HUES48 (cell line): ENCODE measurements around the gene TMEM255A.

Experiments
- H3K27ac ChIP-seq: one replicate; pipeline ENCODE4 v1.7.0; 2013; ENCODE audit warnings: low read depth, low read length, inconsistent platforms
- H3K27me3 ChIP-seq: 2 replicates; pipeline ENCODE4 v1.6.1; 2013; ENCODE audit warnings: mild to moderate bottlenecking, low read length; ENCODE audit not compliant: control insufficient read depth, insufficient read depth
- H3K36me3 ChIP-seq: 2 replicates; pipeline ENCODE4 v1.6.1; 2013; ENCODE audit warnings: low read length; ENCODE audit not compliant: control insufficient read depth, insufficient read depth
- H3K4me1 ChIP-seq: 2 replicates; pipeline ENCODE4 v1.6.1; 2013; ENCODE audit warnings: mild to moderate bottlenecking, low read length; ENCODE audit not compliant: control insufficient read depth, insufficient read depth
- H3K4me3 ChIP-seq: 2 replicates; pipeline ENCODE4 v1.5.1; 2013; ENCODE audit warnings: mild to moderate bottlenecking, low read depth, low read length
- H3K9ac ChIP-seq: 2 replicates; pipeline ENCODE4 v1.6.1; 2013; ENCODE audit warnings: mild to moderate bottlenecking, low read depth, low read length, moderate library complexity
- H3K9me3 ChIP-seq: 2 replicates; pipeline ENCODE4 v1.6.1; 2013; ENCODE audit warnings: low read length; ENCODE audit not compliant: control insufficient read depth, insufficient read depth

TMEM255A gene

GRCh38 chrX:120269373-120270035 is 41.8 kb downstream of the TMEM255A start:
- Histone ChIP-seq H3K27ac (no peak overlapping the region), H3K9ac (no peak overlapping the region), H3K27me3 (peaks cover 24% of the 10 kb centered on the region)

GRCh38 chrX:120264341-120264740 is 46.9 kb downstream of the TMEM255A start:
- Histone ChIP-seq H3K4me1 (peaks cover 8% of the 10 kb centered on the region), H3K9me3 (no peaks in the 10 kb centered on the region)

More at GRCh38 chrX:120269373-120270035, 41.8 kb downstream of the TMEM255A start:
- H3K4me1 ChIP-seq = peaks cover 5% of the 10 kb centered on the region
- H3K4me3 ChIP-seq = no peak overlapping the region
- no peaks in the 10 kb centered on the region for H3K36me3 ChIP-seq
- H3K9me3 ChIP-seq = no peaks in the 10 kb centered on the region

GRCh38 chrX:120262859-120263708 is 48.2 kb downstream of the TMEM255A start:
- Histone ChIP-seq H3K36me3 (no peaks in the 10 kb centered on the region), H3K9ac (no peak overlapping the region), H3K27me3 (peaks cover 5% of the 10 kb centered on the region), H3K27ac (no peak overlapping the region), H3K9me3 (no peaks in the 10 kb centered on the region), H3K4me3 (no peak overlapping the region), H3K4me1 (peaks cover 8% of the 10 kb centered on the region)

More at GRCh38 chrX:120264341-120264740, 46.9 kb downstream of the TMEM255A start:
- Histone ChIP-seq H3K27ac (no peak overlapping the region), H3K9ac (no peak overlapping the region), H3K36me3 (no peaks in the 10 kb centered on the region), H3K27me3 (peaks cover 5% of the 10 kb centered on the region), H3K4me3 (no peak overlapping the region)

DNA sequence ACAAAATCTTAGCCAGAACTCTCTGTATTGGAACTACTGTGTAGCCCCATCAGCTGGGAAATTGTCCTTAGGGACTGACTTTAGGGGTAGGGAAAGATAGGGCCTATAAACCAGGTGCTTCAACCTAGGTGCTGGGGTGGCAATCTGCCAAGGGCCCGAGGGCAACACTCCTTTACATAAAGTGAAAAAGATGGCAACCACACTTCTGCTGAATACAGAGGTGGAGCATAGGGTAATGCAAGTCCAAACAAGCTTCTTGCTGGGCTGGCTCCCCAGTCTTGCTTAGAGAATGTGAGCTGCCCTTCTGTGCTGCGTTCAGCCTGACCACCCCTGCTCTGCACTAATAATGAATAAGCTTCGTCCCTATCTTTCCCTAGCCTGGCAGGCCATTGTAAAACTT is 50.9 kb downstream of the TMEM255A start:
- Histone ChIP-seq H3K36me3 (peaks cover 18% of the 10 kb centered on the region), H3K4me3 (no peak overlapping the region), H3K9me3 (no peaks in the 10 kb centered on the region), H3K9ac (no peak overlapping the region), H3K27ac (no peak overlapping the region), H3K4me1 (peaks cover 8% of the 10 kb centered on the region), H3K27me3 (peaks cover 5% of the 10 kb centered on the region)

GRCh38 chrX:120253784-120254183 is 57.5 kb downstream of the TMEM255A start:
- no peak overlapping the region for H3K4me3 ChIP-seq
- H3K9me3 ChIP-seq = no peaks in the 10 kb centered on the region
- H3K27ac ChIP-seq = no peak overlapping the region
- peaks cover 13% of the 10 kb centered on the region; the same call in 1 of the 2 replicates for H3K27me3 ChIP-seq
- peaks cover 7% of the 10 kb centered on the region for H3K4me1 ChIP-seq
- no peak overlapping the region for H3K9ac ChIP-seq
- peaks cover 42% of the 10 kb centered on the region for H3K36me3 ChIP-seq

DNA sequence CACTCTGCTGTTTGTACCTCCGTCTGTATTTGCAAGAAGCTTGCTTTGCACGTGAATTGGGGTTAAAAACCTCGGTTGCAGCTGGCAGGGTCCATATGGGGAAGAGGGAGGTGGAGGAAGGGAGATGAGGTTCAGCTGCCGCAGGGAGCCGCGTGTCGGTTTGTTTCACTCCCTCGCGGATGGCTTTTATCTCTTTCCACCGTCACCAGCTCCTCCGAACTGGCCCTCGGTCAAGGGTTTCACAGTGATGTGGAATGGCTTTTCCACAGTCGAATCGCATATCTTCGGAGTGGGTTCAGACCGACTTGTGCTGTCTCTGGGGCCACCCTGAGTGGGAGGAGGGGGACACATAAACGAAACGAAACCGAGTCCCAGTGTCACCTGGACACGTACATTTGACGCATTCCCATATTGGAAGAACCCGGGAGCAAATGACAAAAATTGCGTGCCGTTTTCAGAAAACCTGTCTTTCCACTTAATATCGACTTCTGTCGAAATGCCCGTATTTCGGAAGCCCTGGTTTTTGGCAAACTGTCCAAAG is 59.7 kb downstream of the TMEM255A start:
- Histone ChIP-seq H3K36me3 (peaks cover 36% of the 10 kb centered on the region), H3K4me1 (peaks cover 7% of the 10 kb centered on the region), H3K9ac (peak overlapping the region; percentile 82), H3K4me3 (peak overlapping the region; percentile 76), H3K9me3 (no peaks in the 10 kb centered on the region), H3K27ac (peak overlapping the region; percentile 86), H3K27me3 (peaks cover 29% of the 10 kb centered on the region)

GRCh38 chrX:120250522-120251271 is 60.6 kb downstream of the TMEM255A start, which contains the start of gene ZBTB33:
Gene ZBTB33, plus strand, starts transcription at chrX:120250812. Its CDS starts 2,604 bp downstream, at chrX:120253416.
- peak within 1 kb of the TSS; percentile 86 for H3K27ac ChIP-seq
- H3K9me3 ChIP-seq = no peaks in the 10 kb centered on the region
- peaks cover 7% of the 10 kb centered on the region for H3K4me1 ChIP-seq
- H3K27me3 ChIP-seq = peaks cover 32% of the 10 kb centered on the region
- peak within 1 kb of the TSS; percentile 82 for H3K9ac ChIP-seq
- peaks cover 28% of the 10 kb centered on the region for H3K36me3 ChIP-seq
- peak within 1 kb of the TSS; percentile 76 for H3K4me3 ChIP-seq

DNA sequence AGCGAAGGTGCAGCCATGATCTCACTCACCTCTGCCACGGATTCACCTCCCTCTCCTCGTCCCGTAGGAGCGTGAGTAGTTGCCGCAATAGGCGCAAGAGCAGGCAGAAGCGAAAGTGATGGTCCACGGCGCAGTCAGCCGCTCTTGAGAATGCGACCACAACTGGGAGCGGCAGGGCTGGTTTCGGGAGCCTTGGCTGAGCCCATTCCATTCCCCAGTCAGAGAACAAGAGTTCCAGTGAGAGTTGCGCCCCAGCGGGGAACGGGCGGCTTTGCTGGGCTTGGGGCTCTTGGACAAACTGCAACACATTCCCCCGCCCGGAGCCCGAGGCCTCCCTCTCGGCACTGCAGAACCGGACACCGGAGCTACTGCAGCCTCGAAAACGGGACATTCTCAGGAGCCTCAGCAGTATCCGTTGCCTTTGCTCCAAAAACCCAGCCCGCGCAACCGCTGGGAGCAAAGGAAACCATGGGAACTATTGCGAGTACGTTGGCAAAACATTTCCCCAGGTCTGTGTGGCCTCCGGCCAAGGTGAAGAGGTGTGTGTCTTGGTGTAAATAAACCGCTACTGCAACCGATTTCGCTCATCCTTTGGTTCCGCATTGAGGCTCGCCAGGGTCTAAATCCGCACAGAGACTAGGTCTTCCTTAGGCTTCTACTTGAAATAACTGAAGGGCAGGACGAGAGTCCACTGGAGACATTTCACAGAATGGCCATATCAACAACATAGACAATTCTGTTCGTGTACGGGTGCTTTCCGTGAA is 66.3 kb downstream of the TMEM255A start:
- Histone ChIP-seq H3K9ac (peak overlapping the region; percentile 68), H3K36me3 (no peaks in the 10 kb centered on the region), H3K27me3 (peaks cover 30% of the 10 kb centered on the region), H3K4me3 (peak overlapping the region; percentile 79), H3K27ac (peak overlapping the region; percentile 86), H3K4me1 (peaks cover 8% of the 10 kb centered on the region), H3K9me3 (no peaks in the 10 kb centered on the region)

DNA sequence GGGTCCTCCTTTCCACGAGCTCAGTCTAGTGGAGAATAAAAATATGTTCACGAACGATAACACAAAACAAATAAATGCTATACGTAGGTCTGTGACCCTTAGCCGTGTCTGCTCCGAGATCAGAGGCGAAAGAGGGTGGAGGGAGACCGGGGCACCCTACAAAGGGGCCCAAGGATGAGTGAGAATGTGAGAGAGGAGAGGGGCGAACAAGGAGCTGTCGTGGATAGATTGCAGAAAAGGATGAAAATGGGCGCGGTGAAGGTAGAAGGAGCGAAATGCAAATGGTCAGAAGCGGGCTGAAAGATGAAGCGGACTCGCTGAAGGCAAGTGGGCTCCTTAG is 66.9 kb downstream of the TMEM255A start:
- Histone ChIP-seq H3K4me3 (peak overlapping the region; percentile 79), H3K27ac (peak overlapping the region; percentile 86), H3K27me3 (peaks cover 25% of the 10 kb centered on the region), H3K9ac (peak overlapping the region; percentile 68), H3K9me3 (no peaks in the 10 kb centered on the region), H3K36me3 (no peaks in the 10 kb centered on the region), H3K4me1 (peaks cover 8% of the 10 kb centered on the region; the same call in 1 of the 2 replicates)

DNA sequence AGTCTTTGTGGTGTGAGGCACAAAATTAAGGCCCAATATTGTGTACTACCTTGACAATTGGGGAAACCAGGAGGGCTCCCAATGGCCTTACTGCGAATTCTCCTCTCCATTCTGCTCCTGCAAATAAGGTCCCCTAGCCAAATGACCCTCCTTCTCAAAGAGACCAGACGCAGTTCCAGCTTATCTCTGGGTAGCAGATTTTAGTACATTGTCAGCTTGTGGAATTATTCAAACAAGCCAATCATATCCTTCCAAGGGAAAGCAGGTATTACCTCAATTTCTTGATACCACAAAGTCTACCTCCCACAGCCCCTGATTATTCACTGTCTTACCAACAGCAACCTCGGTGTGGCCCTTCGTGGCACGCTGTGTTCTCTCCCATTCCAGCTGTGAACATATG is 68.4 kb downstream of the TMEM255A start:
- Histone ChIP-seq H3K36me3 (peaks cover 6% of the 10 kb centered on the region; the same call in 1 of the 2 replicates), H3K4me3 (no peak overlapping the region), H3K9ac (no peak overlapping the region), H3K27ac (no peak overlapping the region), H3K9me3 (no peaks in the 10 kb centered on the region), H3K27me3 (peaks cover 12% of the 10 kb centered on the region), H3K4me1 (peaks cover 8% of the 10 kb centered on the region; the same call in 1 of the 2 replicates)
